Iris pigment epithelial cell (primary cell): ENCODE data around the gene HSF5.
"Not testable (repeated sequence)": the region's sequence is repeated elsewhere in the genome, so short reads cannot be mapped to it uniquely, and the experiment has no call there.

Source experiments
- DNase-seq: peaks from one replicate; pipeline ENCODE4 v3.0.0-alpha.2; 2011; ENCODE audit warnings: low read depth

Gene HSF5

GRCh38 chr17:58516644-58517377 is 28.6 kb upstream of the HSF5 start:
- DNase-seq: no peak

DNA sequence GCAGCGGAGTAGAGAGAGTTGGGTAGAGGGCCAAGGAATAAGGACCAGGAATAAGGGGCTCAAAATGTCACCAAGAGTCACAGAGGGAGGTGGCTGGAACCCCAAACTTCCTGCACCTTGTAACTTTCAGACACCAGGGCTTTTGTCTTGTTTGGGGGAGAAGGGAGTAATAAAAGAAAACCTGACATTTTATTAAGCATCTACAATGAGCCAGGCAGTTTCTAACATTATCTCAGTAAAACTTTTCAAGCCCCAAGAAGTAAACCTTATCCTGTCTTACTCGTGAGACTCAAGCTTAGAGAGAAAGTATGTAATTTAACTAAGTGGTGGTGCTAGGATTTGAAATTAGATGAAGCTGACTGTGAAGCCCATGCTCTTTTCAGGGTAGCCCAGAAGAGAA is 27.1 kb upstream of the HSF5 start:
- DNase-seq: no peak

- no peak for DNase-seq
Observed at GRCh38 chr17:58514770-58515157, 26.6 kb upstream of the HSF5 start.

DNA sequence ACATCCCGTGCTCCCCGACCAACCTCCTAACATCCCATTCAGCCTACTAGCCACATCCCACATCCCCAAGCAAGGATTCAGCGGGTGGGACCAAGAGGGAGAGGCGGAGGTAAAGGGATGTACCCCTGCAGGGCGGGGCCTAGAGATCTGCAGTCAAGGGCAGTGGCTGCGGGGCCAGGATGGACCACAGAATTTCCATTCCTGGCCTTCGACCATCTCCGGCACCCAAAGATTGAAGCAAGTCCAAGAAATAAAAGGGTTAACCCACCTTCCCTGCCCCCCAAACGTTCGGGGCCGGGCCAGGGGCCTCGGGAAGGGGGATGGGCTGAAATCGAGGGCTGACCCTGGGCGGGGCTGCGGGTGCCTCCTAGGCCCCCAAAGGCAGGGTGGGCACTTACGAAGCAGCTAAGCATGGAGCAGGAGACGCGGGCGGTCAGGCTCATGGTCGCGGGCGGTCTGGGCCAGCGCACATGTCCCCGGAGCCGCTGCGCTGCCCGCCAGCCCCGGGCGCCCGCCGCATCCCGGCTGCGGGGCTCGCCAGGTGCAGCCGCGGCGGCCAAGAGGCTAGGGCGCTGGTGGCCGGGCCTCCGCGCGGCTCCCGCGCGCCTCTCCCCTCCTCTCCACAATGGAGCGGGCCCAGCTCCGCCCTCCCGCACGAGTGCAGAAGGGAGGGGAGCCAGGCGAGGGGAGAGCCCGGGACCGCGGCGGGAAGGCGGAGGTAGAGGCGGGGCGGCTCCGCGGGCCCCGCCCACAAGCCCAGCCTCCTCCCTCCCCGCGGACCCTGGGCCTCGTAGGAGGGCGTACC is 26.0 kb upstream of the HSF5 start, which contains the start of gene MTMR4:
MTMR4 (minus strand) TSS at position 674 of the 805 bp plus-strand sequence; CDS start at position 443, 231 bp downstream.
- peak; percentile 64 for DNase-seq

GRCh38 chr17:58513267-58513964 is 25.2 kb upstream of the HSF5 start:
- DNase-seq: no peak

- DNase-seq: no peak
Observed at GRCh38 chr17:58510075-58510474, 21.9 kb upstream of the HSF5 start.

DNA sequence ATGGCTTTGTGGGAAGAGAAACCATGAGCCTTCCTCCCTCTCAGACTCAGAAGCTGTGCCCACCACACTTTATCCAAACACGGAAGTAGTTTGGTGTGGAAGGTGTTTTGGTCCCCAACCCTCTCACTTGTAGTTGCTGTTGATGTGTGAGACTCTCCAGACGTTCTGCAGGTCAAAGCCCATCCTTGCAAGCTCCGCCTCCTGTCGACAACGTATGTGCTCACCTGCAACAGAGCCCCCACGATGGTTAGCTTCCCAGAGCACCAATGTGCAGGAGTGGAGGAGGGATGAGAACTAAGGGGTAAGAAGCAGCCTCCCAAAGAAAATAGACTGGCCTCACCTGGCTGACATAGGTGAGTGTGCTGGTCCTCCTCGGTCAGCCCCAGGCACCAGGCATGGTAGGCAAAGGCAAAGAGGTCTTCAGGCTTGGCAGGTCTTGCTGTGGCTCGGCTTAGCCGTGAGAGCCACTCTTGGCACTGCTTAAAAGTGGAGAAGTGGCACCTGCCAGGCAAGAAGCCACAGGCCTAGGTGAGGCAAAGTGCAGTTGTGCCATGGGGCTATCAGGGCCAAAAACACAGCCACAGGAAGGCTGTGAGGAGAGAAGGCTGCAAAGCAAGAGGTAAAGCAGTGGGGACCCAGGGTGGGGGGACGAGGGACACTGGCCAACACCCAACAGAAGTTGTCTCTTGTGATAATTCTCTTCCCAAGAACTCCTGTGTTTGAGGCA is 20.3 kb upstream of the HSF5 start:
- no peak for DNase-seq

GRCh38 chr17:58507123-58507634 is 19.0 kb upstream of the HSF5 start:
- DNase-seq: peak; percentile 55

DNA sequence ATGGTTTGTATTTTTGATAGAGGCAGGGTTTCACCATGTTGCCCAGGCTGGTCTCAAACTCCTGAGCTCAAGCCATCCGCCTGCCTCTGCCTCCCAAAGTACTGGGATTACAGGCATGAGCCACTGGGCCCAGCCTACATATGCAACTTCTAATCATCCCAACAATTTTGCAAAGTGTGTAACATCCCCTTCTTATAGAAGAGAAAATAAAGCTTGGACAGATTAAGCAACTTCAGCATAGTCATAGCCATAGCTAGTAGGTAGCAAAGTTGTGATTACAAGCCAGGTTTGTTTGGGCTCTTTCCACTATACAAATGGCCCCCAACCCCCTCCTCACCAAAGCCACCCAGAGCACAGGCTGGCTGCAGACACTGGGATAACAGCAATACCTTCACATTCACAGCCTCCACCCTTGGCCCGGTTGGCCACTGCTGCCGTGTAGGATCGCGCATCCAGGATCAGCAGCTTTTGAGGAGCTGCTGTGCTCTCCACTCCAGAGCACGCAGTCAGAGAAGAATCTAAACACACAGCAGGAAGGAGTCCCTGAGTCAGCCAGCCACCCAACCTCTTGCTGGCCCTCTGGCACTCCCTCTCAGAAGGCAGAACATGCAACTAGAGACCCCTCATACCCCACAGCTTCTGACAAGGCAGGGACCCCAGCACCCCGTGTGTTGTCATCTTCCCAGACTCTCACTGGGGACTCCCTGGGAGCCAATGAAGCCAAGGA is 18.3 kb upstream of the HSF5 start:
- no peak for DNase-seq

DNA sequence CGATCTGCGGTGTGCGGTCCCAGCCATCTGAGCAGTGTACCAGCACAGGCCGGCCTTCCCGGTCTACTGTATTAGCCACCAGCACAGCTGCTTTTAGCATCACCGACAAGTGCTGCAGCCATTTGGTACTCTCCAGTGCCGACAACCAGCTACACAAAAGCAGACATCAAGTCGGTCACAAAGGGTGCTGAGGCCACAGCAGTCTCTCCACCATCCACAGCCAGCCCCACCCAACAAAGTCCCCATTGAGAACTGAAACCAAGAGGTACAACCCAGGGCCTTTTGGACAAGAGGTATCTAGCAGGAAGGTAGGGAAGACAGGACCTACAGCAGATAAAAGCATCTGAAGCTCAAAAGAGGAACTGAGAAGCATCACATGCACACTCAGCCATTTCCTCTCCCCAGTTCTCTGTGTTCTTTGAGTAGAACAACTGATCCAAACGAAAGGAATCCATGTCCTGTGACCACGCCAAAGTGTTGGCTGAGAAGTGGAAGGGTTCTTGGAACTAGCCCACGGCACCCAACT is 16.7 kb upstream of the HSF5 start:
- no peak for DNase-seq

DNA sequence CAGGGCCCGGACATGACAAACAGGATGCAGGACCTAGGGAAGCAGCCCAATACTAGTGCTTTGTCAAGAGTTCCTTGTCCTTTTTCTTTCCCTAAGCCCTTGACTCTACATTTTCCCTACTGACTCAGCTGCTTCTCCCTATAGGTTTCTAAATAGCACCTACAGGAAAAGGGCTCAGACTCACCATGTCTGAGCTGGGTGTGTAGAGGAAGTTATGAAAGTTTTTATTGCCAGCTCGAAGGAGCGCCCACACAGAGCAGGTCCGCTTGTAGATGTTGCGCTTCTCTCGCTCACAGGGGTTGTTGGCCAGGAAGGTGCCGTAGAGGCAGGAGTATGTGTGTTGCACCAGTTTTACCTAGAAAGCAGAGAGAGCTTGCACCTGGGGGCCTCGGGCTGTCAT is 15.7 kb upstream of the HSF5 start:
- DNase-seq: no peak

DNA sequence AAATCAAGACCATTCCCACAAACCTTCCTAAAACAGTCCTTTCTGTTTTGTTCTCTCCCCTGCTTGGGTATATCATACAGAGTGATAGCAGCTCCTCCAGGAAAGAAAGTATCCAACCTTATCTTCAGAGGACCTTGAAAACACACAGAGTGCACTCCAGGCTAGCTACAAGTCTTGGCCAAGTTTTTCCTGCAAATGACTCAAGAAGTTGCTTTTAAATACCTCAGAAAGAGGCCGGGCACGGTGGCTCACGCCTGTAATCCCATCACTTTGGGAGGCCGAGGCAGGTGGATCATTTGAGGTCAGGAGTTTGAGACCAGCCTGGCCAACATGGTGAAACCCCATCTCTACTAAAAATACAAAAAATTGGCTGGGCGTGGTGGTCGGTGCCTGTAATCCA is 14.9 kb upstream of the HSF5 start:
- DNase-seq: not testable (repeated sequence)

DNA sequence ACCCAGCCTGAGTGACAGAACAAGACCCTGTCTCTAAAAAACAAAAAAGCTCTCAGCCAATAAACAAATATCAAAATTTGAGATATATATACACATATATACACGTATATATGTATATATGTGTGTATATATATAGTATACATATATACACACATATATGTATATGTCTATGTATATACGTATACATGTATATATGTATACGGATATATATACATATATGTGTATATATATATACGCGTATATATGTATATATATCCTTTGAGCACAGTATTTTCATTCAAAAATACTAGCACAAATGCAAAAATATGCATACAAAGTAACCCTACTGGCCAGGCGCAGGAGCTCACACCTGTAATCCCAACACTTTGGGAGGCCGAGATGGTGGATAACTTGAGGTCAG is 13.2 kb upstream of the HSF5 start:
- no peak for DNase-seq

DNA sequence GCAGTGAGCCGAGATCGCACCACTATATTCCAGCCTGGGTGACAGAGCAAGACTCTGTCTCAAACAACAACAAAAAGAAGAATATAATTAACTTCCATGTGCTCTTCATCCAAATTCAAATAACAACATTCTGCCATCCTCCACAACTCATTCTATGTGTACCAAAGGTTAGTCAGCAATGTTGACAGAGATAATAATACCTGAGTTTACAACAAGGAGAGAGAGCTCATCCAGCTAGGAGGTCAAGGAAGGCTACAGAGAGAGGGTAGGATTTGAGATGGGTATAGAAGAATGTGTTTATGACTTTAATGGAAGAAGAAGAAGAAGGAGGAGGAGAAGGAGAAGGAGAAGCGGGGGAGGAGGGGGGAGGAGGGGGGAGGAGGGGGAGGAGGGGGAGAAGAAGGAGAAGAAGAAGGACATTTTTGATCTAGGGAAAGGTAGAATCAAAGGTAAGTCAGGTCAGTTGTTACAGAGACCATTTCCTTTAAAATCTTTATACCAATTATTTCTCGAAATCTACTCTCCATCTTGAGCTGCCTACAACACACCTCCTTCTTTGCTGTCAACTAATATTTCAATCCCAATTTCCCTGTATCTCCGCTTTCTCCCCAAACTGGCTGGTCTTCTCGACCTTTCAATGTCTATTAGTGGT is 10.1 kb upstream of the HSF5 start:
- DNase-seq: no peak

- no peak for DNase-seq
Observed at GRCh38 chr17:58493506-58493905, 5.3 kb upstream of the HSF5 start.

GRCh38 chr17:58492238-58493121 is 4.3 kb upstream of the HSF5 start:
- DNase-seq: no peak

GRCh38 chr17:58491510-58492045 is 3.4 kb upstream of the HSF5 start:
- DNase-seq: no peak

GRCh38 chr17:58488428-58488890 is 251 bp upstream of the HSF5 start:
- DNase-seq: no peak

DNA sequence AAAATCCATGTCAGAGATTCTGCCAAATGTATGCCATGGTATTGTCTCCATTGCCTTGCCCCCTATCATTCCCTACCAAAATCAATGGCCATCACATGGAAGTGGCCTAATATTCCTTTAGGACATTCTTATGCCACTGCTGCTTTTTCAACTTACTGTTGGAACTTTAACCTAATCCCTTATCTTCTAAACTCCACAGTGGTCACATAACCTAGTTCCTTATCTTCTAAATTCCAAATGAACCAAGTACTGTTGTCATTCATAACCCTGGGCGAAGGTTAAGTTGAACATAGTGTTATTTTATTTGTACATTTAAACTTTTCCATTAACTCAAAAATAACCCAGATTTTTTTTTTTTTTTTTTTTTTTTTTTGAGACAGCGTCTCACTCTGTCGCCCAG is 3.6 kb downstream of the HSF5 start:
- DNase-seq: no peak
